Osteocyte (in vitro differentiated cells): ENCODE measurements around the gene SLC4A8. TPM values are rescaled to one million over a fixed set of nuclear protein-coding genes. Genes with fewer than 3 reads are reported as not detected.
"Not testable (repeated sequence)": the region's sequence is repeated elsewhere in the genome, so short reads cannot be mapped to it uniquely, and the experiment has no call there.

Experiments
- DNase-seq: peaks from one replicate; pipeline ENCODE4 v3.0.0; 2021; ENCODE audit warnings: mixed read lengths; ENCODE audit not compliant: unreplicated experiment; ENCODE audit errors: extremely low spot score
- H3K27ac Mint-ChIP-seq: one replicate; pipeline ENCODE4 v1.8.0; 2021; ENCODE audit warnings: mild to moderate bottlenecking, mixed read lengths; ENCODE audit not compliant: unreplicated experiment
- H3K27me3 Mint-ChIP-seq: one replicate; pipeline ENCODE4 v1.8.0; 2021; ENCODE audit warnings: mixed read lengths; ENCODE audit not compliant: unreplicated experiment
- H3K36me3 Mint-ChIP-seq: one replicate; pipeline ENCODE4 v1.8.0; 2021; ENCODE audit warnings: mixed read lengths; ENCODE audit not compliant: unreplicated experiment
- H3K4me1 Mint-ChIP-seq: one replicate; pipeline ENCODE4 v1.8.0; 2021; ENCODE audit warnings: mixed read lengths; ENCODE audit not compliant: unreplicated experiment
- H3K4me3 Mint-ChIP-seq: one replicate; pipeline ENCODE4 v1.8.0; 2021; ENCODE audit warnings: mild to moderate bottlenecking, moderate library complexity, mixed read lengths; ENCODE audit not compliant: unreplicated experiment
- H3K9me3 Mint-ChIP-seq: one replicate; pipeline ENCODE4 v1.8.0; 2021; ENCODE audit warnings: mixed read lengths; ENCODE audit not compliant: unreplicated experiment
- total RNA-seq: library from RNA; stranded (reverse); gene quantifications from 2 replicates; pipeline ENCODE4 v1.2.1, GENCODE V29; 2021
- TF ChIP-seq, protein P1 (sequence below): fragments of 200-600 bp; sonication (generic); IDR thresholded peaks from 2 replicates; pipeline ENCODE4 v1.5.0; 2021; ENCODE audit warnings: antibody characterized with exemption, mild to moderate bottlenecking, moderate library complexity

The SLC4A8 gene
- total RNA-seq, 1 donor from 2014 or later: 3.6 TPM

GRCh38 chr12:51448618-51449256 is 24.1 kb downstream of the SLC4A8 start:
- TF ChIP-seq, protein P1, sequence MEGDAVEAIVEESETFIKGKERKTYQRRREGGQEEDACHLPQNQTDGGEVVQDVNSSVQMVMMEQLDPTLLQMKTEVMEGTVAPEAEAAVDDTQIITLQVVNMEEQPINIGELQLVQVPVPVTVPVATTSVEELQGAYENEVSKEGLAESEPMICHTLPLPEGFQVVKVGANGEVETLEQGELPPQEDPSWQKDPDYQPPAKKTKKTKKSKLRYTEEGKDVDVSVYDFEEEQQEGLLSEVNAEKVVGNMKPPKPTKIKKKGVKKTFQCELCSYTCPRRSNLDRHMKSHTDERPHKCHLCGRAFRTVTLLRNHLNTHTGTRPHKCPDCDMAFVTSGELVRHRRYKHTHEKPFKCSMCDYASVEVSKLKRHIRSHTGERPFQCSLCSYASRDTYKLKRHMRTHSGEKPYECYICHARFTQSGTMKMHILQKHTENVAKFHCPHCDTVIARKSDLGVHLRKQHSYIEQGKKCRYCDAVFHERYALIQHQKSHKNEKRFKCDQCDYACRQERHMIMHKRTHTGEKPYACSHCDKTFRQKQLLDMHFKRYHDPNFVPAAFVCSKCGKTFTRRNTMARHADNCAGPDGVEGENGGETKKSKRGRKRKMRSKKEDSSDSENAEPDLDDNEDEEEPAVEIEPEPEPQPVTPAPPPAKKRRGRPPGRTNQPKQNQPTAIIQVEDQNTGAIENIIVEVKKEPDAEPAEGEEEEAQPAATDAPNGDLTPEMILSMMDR: no peak
- Mint-ChIP-seq H3K27me3 (no peaks in the 10 kb centered on the region), H3K4me1 (no peaks in the 10 kb centered on the region), H3K9me3 (no peaks in the 10 kb centered on the region), H3K36me3 (no peaks in the 10 kb centered on the region), H3K4me3 (no peak overlapping the region), H3K27ac (no peak overlapping the region)
- DNase-seq: no peak

DNA sequence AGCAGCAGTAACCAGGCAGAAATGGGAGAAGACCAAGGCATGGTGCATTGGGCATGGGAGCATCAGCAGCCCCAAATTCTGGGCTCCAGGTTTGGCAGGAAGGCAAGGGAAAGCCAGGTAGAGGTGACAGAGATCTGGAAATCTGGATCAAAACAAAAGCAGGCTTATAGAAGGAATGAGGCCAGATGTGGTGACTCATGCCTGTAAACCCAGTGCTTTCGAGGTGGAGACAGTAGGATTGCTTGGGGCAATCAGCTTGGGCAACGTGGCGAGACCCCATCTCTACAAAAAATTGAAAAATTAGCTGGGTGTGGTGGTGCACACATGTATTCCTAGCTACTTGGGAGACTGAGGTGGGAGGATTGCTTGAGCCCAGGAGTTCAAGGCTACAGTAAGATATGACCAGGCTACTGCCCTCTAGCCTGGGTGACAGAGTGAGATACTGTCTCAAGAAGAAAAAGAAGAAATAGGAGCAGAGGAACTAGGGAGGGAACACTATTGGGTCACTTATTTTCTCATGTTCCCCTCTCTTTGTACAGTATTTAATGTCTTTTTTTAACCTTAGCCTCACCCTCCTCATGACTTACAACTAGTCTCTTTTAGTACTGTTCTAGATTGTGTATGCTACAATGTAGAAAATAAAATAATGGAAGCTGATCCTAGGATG is 25.1 kb downstream of the SLC4A8 start:
- Mint-ChIP-seq H3K4me1 (no peaks in the 10 kb centered on the region), H3K27me3 (no peaks in the 10 kb centered on the region), H3K4me3 (no peak overlapping the region), H3K9me3 (no peaks in the 10 kb centered on the region), H3K36me3 (no peaks in the 10 kb centered on the region), H3K27ac (no peak overlapping the region)
- no peak for DNase-seq
- TF ChIP-seq, protein P1: no peak

- DNase-seq: no peak
- H3K27me3 Mint-ChIP-seq: no peaks in the 10 kb centered on the region
- no peaks in the 10 kb centered on the region for H3K9me3 Mint-ChIP-seq
- H3K36me3 Mint-ChIP-seq: no peaks in the 10 kb centered on the region
- no peak overlapping the region for H3K4me3 Mint-ChIP-seq
- no peaks in the 10 kb centered on the region for H3K4me1 Mint-ChIP-seq
- TF ChIP-seq, protein P1: no peak
- H3K27ac Mint-ChIP-seq: no peak overlapping the region
Measured at GRCh38 chr12:51450333-51450732, 25.7 kb downstream of the SLC4A8 start.

DNA sequence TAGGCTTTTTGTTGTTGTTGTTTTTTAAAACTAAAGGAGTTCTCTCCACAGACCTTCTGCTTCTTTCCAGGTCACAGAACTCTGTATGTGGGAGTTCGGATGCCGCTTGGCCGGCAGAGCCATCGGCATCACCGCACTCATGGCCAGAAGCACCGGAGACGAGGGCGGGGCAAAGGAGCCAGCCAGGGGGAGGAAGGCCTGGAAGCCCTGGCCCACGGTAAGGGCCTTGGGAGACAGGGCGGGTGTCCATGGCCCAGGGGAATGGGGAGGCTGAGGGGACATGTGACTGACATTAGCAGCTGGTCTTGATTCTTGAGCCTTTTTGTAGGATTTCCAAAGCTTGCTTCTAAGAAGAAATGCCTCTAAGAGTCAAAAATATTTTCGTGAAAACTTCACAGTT is 26.2 kb downstream of the SLC4A8 start:
- Mint-ChIP-seq H3K36me3 (no peaks in the 10 kb centered on the region), H3K4me3 (no peak overlapping the region), H3K9me3 (no peaks in the 10 kb centered on the region), H3K27me3 (no peaks in the 10 kb centered on the region), H3K27ac (no peak overlapping the region), H3K4me1 (no peaks in the 10 kb centered on the region)
- DNase-seq: no peak
- TF ChIP-seq, protein P1: no peak

GRCh38 chr12:51454016-51454415 is 29.4 kb downstream of the SLC4A8 start:
- not testable (repeated sequence) for H3K27me3 Mint-ChIP-seq, H3K4me1 Mint-ChIP-seq, H3K36me3 Mint-ChIP-seq, H3K27ac Mint-ChIP-seq, H3K4me3 Mint-ChIP-seq, H3K9me3 Mint-ChIP-seq, DNase-seq

GRCh38 chr12:51455050-51455449 is 30.4 kb downstream of the SLC4A8 start:
- DNase-seq, H3K9me3 Mint-ChIP-seq, H3K27ac Mint-ChIP-seq, H3K36me3 Mint-ChIP-seq, H3K27me3 Mint-ChIP-seq, H3K4me1 Mint-ChIP-seq, H3K4me3 Mint-ChIP-seq: not testable (repeated sequence)
